ENCODE results near the gene DBT. TPM values are rescaled to one million over a fixed set of nuclear protein-coding genes. Genes with fewer than 3 reads are reported as not detected.
A peak's percentile ranks its signal among the peaks of the same experiment; 100 is the strongest.

Gene DBT
- total and polyA plus RNA-seq, 2 of the 8 experiments (the other 6 are each of a cell fraction or from before 2014, with no cell fraction given), result 3.3 to 24.6 TPM

DNA sequence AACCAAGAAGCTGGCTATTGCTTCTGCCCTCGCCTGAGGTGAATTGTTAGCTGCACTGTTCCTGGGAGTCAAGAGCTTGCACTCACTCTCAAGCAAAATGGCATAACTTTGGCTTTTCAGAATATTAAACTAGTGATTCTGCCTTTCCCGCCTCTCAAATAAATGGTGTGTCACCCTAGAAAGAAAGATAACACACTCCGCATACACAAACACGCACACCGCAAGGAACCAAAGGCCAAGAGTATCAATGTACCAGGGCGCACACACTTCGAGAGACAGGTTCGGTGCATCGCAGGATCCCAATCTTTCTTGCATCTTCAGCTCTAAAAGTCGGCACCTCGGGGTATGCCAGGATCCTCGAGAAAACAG is 15.9 kb upstream of the DBT start:
- peaks cover 0 to 19% of the 10 kb centered on the region in 2 experiments; a peak in 2 of 4 replicates for H3K79me2 ChIP-seq (ENCODE audit: control insufficient read depth in 1 of 2, insufficient read depth in 2 of 2, low read length in 2 of 2)
- H2BK120ac ChIP-seq (replicated peaks; ENCODE audit: low read depth, low read length), result no peak overlapping the region
- H2BK12ac ChIP-seq (ENCODE audit: low read depth, low read length), result no peak overlapping the region
- no peak overlapping the region for H2BK15ac ChIP-seq (ENCODE audit: low read length)
- no peak overlapping the region for H2BK5ac ChIP-seq (ENCODE audit: low read depth, low read length)
- H3K79me1 ChIP-seq (ENCODE audit: low read depth, low read length), result no peaks in the 10 kb centered on the region
- WGBS, 2 experiments (ENCODE audit: extremely low coverage in 1 of 2, insufficient coverage in 1 of 2, insufficient read length in 1 of 2, insufficient replicate concordance in 2 of 2, low coverage in 1 of 2, low lambda C conversion rate in 2 of 2, missing lambda C conversion rate in 1 of 2), result 13% methylated on average over 12 of the region's 12 CpGs; no CpG with 5 or more reads in 1 of the 2 experiments
- H4K20me1 ChIP-seq (replicated peaks in 1 of 2; ENCODE audit: control insufficient read depth in 1 of 2, insufficient read depth in 2 of 2, low read length in 2 of 2), result no peaks in the 10 kb centered on the region
- no peak overlapping the region for H2AK5ac ChIP-seq (ENCODE audit: low read depth, low read length)
- peak overlapping the region; percentile 83 to 93 (median 90) for H3K4me3 ChIP-seq (ENCODE audit: extremely low read depth in 1 of 4, insufficient read depth in 2 of 4, low read depth in 3 of 4, low read length in 4 of 4)
- no peak overlapping the region for H3K14ac ChIP-seq (ENCODE audit: insufficient read length)
- H3K56ac ChIP-seq (replicated peaks; ENCODE audit: insufficient read length, low read depth, low read length), result no peak overlapping the region
- H3K18ac ChIP-seq (ENCODE audit: extremely low read depth, low read length), result peak overlapping the region; percentile 68; the same call in 1 of the 2 replicates
- ChIA-PET CTCF (ENCODE audit: partially characterized antibody) (interaction anchor here (0.7 to 2.3 kb wide), 11 partner anchors 9 to 198 kb away, joined by 3 to 17 read pairs (median 6); no protein-coding TSS in a partner anchor), POLR2A (ENCODE audit: partially characterized antibody) (interaction anchor here (0.7 to 3.4 kb wide), 13 partner anchors 9 to 88 kb away, joined by 3 to 30 read pairs (median 4); partner anchors contain the start of genes CDC14A and DBT)
- peaks cover 4 to 27% (median 15%) of the 10 kb centered on the region in 4 experiments; a peak in 5 of 8 replicates for H3K36me3 ChIP-seq (ENCODE audit: control insufficient read depth in 2 of 4, insufficient read depth in 4 of 4, low read length in 3 of 4)
- H3K4me2 ChIP-seq (ENCODE audit: insufficient read depth in 1 of 2, low read depth in 2 of 2, low read length in 2 of 2), result peak overlapping the region; percentile 85 to 93
- no peaks in the 10 kb centered on the region for H3K27me3 ChIP-seq (replicated peaks in 1 of 4; ENCODE audit: control insufficient read depth in 3 of 4, extremely low read depth in 1 of 4, insufficient read depth in 3 of 4, low read length in 3 of 4)
- no peak overlapping the region for H4K8ac ChIP-seq (ENCODE audit: extremely low read depth, insufficient read depth, low read length)
- TF ChIP-seq ZNF274 (IDR thresholded peaks at IDR 0.05; ENCODE audit: borderline replicate concordance, extremely low read depth, low read length) (no peak), KDM5A (IDR thresholded peaks at IDR 0.05; ENCODE audit: low read length) (no peak), FOSL1 (IDR thresholded peaks at IDR 0.05; ENCODE audit: insufficient read depth, low read depth, low read length) (no peak), RAD21 (IDR thresholded peaks at IDR 0.05 in 1 of 2, conservative IDR thresholded peaks at IDR 0.05 in 1 of 2; ENCODE audit: low read depth in 2 of 2, low read length in 2 of 2) (no peak), CREB1 (IDR thresholded peaks at IDR 0.05) (no peak), SIRT6 (IDR thresholded peaks at IDR 0.05; ENCODE audit: low read length) (no peak), POLR2A (IDR thresholded peaks at IDR 0.05; ENCODE audit: control extremely low read depth in 1 of 2, low read depth in 2 of 2, low read length in 2 of 2) (no peak), NANOG (IDR thresholded peaks at IDR 0.05; ENCODE audit: insufficient read depth, low read depth, low read length, poor library complexity, severe bottlenecking) (no peak), HDAC6 (IDR thresholded peaks at IDR 0.05; ENCODE audit: low read depth, low read length) (no peak), BCL11A (IDR thresholded peaks at IDR 0.05; ENCODE audit: low read depth in 2 of 2, low read length in 2 of 2) (no peak), RBBP5 (IDR thresholded peaks at IDR 0.05; ENCODE audit: borderline replicate concordance, low read depth, low read length) (no peak)
- H3K9ac ChIP-seq (replicated peaks in 1 of 4; ENCODE audit: extremely low read depth in 1 of 4, low read depth in 3 of 4, low read length in 3 of 4), result peak overlapping the region in 3 of 4 experiments; percentile 63 to 90 (median 86); a peak in 6 of 7 replicates
- H3K23ac ChIP-seq (ENCODE audit: insufficient read length), result no peak overlapping the region
- H4K5ac ChIP-seq (ENCODE audit: insufficient read length, low read depth, low read length), result no peak overlapping the region
- no peak overlapping the region for H3K27ac ChIP-seq (ENCODE audit: low read depth, low read length)
- FAIRE-seq, result no peak
- peak overlapping the region; percentile 97 for H2AFZ ChIP-seq (ENCODE audit: low read length)
- no peaks in the 10 kb centered on the region for H3K23me2 ChIP-seq (ENCODE audit: low read depth, low read length)
- H3K9me3 ChIP-seq (ENCODE audit: insufficient read depth in 2 of 2, low read depth in 1 of 2, low read length in 1 of 2), result no peaks in the 10 kb centered on the region
- peaks cover 0 to 3% (median under 1%) of the 10 kb centered on the region in 4 experiments; a peak in 3 of 7 replicates for H3K4me1 ChIP-seq (replicated peaks in 1 of 4; ENCODE audit: control insufficient read depth in 3 of 4, insufficient read depth in 4 of 4, low read length in 3 of 4)
- no peak overlapping the region for H3K4ac ChIP-seq (replicated peaks; ENCODE audit: insufficient read length, low read depth, low read length)
- no peak overlapping the region for H2BK20ac ChIP-seq (ENCODE audit: low read length)
- no peak for DNase-seq (ENCODE audit: low read depth in 1 of 2, low spot score in 2 of 2)
- H4K91ac ChIP-seq (replicated peaks; ENCODE audit: insufficient read length, low read length), result no peak overlapping the region

Data from H1 (cell line).